ENCODE data around the gene SHISA5. TPM values are rescaled to one million over a fixed set of nuclear protein-coding genes. Genes with fewer than 3 reads are reported as not detected.
"Not testable (repeated sequence)": the region's sequence is repeated elsewhere in the genome, so short reads cannot be mapped to it uniquely, and the experiment has no call there.

Gene SHISA5
- total RNA-seq, 1 donor from 2014 or later = 84.9 TPM

DNA sequence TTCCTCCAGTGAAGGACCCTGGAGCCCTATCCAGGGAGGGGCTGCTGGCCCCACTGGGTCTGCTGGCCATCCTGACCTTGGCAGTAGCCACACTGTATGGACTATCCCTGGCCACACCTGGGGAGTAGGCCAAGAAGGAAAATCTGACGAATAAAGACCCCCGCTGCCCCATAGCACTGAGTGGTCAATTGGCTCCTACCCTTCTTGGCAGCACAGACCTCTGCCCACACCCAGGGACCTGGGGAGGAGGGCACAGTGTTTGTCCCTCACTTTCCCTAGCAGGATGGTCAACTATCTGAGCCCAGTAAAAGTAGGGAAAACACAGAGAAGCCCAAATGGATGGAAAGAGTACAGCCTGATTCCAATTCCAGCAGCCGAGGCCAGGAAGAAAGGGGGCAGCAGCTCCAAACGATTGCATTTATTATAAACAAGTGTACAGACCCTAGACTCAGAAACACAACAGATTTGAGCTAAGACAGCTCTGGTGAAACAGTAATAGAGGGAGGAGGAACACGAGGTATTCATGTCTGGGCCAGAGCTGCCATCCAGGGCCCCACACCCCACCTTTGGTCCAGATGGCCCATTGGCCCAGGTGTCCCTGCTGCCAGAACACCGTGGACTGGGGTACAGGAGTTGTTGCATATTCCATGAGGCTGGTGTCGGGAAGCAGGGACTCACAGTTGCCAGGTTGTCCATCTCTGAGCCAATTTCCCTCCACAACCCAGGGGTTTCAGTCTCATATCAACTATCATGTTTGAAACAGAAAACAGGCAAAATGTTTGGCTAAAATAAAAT is 36.3 kb downstream of the SHISA5 start:
- intact Hi-C loops (cut with micrococcal nuclease) = loop anchor here (10.0 kb wide), 1 partner anchor 383 kb away; no protein-coding TSS in a partner anchor
- peak overlapping the region; percentile 93 for H3K27ac Mint-ChIP-seq
- peak; percentile 59 for DNase-seq
- peaks cover 44% of the 10 kb centered on the region for H3K36me3 Mint-ChIP-seq (ENCODE audit: low read depth)
- H3K9me3 Mint-ChIP-seq = no peaks in the 10 kb centered on the region
- peak overlapping the region; percentile 96 for H3K4me3 Mint-ChIP-seq
- H3K4me1 Mint-ChIP-seq = peaks cover 43% of the 10 kb centered on the region
- no peaks in the 10 kb centered on the region for H3K27me3 Mint-ChIP-seq

DNA sequence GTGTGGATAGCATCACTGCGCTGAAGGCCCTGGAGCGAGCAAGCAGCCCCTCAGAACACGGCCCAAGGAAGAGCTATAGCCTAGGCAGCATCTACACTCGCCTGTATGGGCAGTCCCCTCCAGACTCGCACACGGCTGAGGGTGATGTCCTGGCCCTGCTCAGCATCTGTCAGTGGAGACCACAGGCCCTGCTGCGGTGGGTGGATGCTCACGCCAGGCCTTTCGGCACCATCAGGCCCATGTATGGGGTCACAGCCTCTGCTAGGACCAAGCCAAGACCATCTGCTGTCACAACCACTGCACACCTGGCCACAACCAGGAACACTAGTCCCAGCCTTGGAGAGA is 36.9 kb downstream of the SHISA5 start:
- Mint-ChIP-seq H3K36me3 (ENCODE audit: low read depth) (peaks cover 44% of the 10 kb centered on the region), H3K4me3 (peak overlapping the region; percentile 96), H3K4me1 (peaks cover 43% of the 10 kb centered on the region), H3K27ac (peak overlapping the region; percentile 93), H3K27me3 (no peaks in the 10 kb centered on the region), H3K9me3 (no peaks in the 10 kb centered on the region)
- intact Hi-C loops (cut with micrococcal nuclease) = loop anchor here (10.0 kb wide), 1 partner anchor 382 kb away; no protein-coding TSS in a partner anchor
- no peak for DNase-seq

DNA sequence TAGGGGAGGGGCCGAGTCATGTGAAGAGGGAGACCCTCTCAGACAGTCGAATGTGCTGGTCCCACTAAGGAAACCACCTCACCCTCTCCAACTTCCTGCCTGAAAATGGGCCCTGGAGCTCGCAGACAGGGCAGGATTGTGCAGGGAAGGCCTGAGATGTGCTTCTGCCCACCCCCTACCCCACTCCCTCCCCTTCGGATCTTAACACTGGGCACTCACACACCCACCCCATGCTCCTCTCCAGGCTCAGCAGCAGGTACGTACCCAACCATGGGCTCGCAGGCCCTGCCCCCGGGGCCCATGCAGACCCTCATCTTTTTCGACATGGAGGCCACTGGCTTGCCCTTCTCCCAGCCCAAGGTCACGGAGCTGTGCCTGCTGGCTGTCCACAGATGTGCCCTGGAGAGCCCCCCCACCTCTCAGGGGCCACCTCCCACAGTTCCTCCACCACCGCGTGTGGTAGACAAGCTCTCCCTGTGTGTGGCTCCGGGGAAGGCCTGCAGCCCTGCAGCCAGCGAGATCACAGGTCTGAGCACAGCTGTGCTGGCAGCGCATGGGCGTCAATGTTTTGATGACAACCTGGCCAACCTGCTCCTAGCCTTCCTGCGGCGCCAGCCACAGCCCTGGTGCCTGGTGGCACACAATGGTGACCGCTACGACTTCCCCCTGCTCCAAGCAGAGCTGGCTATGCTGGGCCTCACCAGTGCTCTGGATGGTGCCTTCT is 37.4 kb downstream of the SHISA5 start:
- DNase-seq = peak; percentile 79
- Mint-ChIP-seq H3K9me3 (no peaks in the 10 kb centered on the region), H3K4me3 (peak overlapping the region; percentile 96), H3K27ac (peak overlapping the region; percentile 93), H3K4me1 (peaks cover 43% of the 10 kb centered on the region), H3K36me3 (ENCODE audit: low read depth) (peaks cover 44% of the 10 kb centered on the region), H3K27me3 (no peaks in the 10 kb centered on the region)
- intact Hi-C loops (cut with micrococcal nuclease) = loop anchor here (1.0 to 10.0 kb wide), 3 partner anchors 41 to 382 kb away; no protein-coding TSS in a partner anchor

DNA sequence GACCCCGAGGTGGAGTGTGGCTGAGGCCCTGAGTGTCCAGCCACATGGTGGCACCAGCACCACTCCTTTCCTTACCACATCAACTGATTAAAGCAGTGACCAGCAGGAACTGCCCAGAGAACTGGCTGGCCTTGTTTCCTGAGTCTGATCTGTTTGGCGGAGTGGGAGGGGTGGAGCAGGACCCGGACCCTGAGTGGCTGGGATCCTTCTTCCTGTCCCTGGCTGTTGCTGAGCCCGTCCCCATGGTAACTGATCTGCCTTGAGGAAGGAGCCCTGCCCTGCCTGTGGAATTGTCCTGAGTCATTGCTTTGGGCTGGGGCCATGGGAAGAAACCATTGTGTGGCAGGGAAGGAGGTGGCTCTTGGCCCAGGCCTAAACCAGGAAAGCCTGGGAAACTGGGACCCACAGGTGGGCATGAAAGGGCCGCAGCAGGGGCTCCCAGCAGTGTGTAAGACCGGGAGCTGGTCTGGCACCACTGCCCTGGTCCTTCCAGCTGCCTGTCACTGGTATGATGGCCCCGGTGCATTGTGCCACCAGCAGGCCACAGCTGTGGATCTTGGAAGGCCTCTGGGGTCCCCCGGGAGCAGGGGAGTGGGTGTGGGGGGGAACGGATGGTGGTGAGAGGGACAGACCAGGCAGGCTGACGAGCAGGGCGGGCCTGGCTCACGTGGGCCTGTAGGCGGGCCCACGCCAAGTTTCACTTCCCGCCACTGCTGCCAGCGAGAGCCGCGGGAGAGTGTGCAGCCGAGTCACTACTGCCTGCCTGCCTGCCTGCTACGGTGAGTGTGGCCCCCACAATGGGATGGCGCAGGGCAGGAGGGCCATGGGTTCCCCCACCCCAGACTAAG is 38.2 kb downstream of the SHISA5 start:
- Mint-ChIP-seq H3K4me3 (peak overlapping the region; percentile 96), H3K9me3 (no peaks in the 10 kb centered on the region), H3K27ac (peak overlapping the region; percentile 93), H3K27me3 (no peaks in the 10 kb centered on the region), H3K4me1 (peaks cover 46% of the 10 kb centered on the region), H3K36me3 (ENCODE audit: low read depth) (peaks cover 50% of the 10 kb centered on the region)
- peak; percentile 95 for DNase-seq
- intact Hi-C loops (cut with micrococcal nuclease) = loop anchor here (1.0 to 10.0 kb wide), 4 partner anchors 8 to 381 kb away; no protein-coding TSS in a partner anchor

DNA sequence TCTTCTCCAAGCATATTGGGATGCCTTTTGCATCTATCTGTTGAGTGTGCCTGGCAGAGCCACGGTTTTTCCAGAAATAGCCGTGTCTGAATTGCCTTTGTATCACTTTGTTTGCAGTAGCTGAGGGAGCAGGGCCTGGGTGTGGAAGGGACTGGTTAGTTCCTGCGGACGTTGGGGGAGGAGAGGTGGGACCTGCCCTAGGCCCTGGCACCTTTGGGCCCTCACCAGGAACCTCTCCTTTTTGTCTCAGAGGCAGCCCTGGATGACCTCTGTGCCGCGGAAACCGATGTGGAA is 38.8 kb downstream of the SHISA5 start:
- H3K4me1 Mint-ChIP-seq = peaks cover 45% of the 10 kb centered on the region
- intact Hi-C loops (cut with micrococcal nuclease) = loop anchor here (1.0 to 10.0 kb wide), 2 partner anchors 8 to 380 kb away; no protein-coding TSS in a partner anchor

DNA sequence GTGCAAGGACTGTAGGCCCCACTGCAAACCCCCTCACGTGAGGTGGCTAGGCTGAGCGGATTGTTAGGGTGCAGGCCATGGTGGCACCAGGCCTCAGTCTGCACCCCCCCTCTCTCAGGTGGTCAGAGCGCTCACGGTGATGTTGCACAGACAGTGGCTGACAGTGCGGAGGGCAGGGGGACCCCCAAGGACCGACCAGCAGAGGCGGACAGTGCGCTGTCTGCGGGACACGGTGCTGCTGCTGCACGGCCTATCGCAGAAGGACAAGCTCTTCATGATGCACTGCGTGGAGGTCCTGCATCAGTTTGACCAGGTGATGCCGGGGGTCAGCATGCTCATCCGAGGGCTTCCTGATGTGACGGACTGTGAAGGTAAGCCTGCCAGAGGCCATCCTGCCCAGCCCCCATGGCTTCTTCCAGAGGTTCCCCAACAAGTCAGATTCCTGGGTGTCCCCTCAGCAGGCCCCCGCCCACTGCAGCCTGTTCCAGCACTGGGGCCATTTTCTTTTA is 39.2 kb downstream of the SHISA5 start:
- DNase-seq = no peak
- no peaks in the 10 kb centered on the region for H3K9me3 Mint-ChIP-seq
- H3K27me3 Mint-ChIP-seq = no peaks in the 10 kb centered on the region
- H3K36me3 Mint-ChIP-seq (ENCODE audit: low read depth) = peaks cover 54% of the 10 kb centered on the region
- peaks cover 41% of the 10 kb centered on the region for H3K4me1 Mint-ChIP-seq
- H3K4me3 Mint-ChIP-seq = no peak overlapping the region
- intact Hi-C loops (cut with micrococcal nuclease) = loop anchor here (1.0 to 10.0 kb wide), 2 partner anchors 9 to 380 kb away; no protein-coding TSS in a partner anchor
- peak overlapping the region; percentile 13 for H3K27ac Mint-ChIP-seq

More for the DNA sequence above, 38.8 kb downstream of the SHISA5 start:
- no peak for DNase-seq
- no peaks in the 10 kb centered on the region for H3K27me3 Mint-ChIP-seq
- H3K36me3 Mint-ChIP-seq (ENCODE audit: low read depth) = peaks cover 54% of the 10 kb centered on the region
- peak overlapping the region; percentile 96 for H3K4me3 Mint-ChIP-seq
- peak overlapping the region; percentile 93 for H3K27ac Mint-ChIP-seq
- no peaks in the 10 kb centered on the region for H3K9me3 Mint-ChIP-seq

DNA sequence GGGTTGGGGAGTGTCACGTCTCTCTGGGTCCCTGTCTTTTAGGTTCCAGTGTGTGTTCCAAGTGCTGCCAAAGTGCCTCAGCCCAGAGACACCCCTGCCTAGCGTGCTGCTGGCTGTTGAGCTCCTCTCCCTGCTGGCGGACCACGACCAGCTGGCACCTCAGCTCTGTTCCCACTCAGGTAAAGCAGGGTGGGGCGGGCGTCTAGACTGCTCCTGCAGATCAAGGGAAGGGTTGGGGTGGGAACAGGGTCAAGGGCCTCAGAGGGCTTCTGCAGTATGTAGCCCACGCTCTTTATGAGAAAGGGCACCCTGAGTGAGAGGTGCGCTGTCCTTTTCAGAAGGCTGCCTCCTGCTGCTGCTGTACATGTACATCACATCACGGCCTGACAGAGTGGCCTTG is 40.3 kb downstream of the SHISA5 start:
- Mint-ChIP-seq H3K27me3 (no peaks in the 10 kb centered on the region), H3K4me3 (no peak overlapping the region), H3K27ac (no peak overlapping the region), H3K4me1 (peaks cover 31% of the 10 kb centered on the region), H3K9me3 (no peaks in the 10 kb centered on the region), H3K36me3 (ENCODE audit: low read depth) (peaks cover 51% of the 10 kb centered on the region)
- no peak for DNase-seq
- intact Hi-C loops (cut with micrococcal nuclease) = loop anchor here (10.0 kb wide), 1 partner anchor 379 kb away; no protein-coding TSS in a partner anchor

DNA sequence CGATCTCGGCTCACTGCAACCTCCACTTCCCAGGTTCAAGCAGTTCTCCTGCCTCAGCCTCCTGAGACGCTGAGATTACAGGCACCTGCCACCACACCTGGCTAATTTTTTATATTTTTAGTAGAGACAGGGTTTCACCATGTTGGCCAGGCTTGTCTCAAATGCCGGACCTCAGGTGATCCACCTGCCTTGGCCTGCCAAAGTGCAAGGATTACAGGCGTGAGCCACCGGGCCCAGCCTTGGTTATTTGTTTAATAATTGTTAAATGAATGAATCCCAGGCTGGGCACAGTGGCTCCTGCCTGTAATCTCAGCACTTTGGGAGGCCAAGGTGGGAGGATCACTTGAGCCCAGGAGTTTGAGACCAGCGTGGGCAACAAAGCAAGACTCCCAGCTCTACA is 42.2 kb downstream of the SHISA5 start:
- not testable (repeated sequence) for DNase-seq, H3K27me3 Mint-ChIP-seq, H3K9me3 Mint-ChIP-seq, H3K4me3 Mint-ChIP-seq, H3K27ac Mint-ChIP-seq
- intact Hi-C loops (cut with micrococcal nuclease) = loop anchor here (10.0 kb wide), 1 partner anchor 377 kb away; no protein-coding TSS in a partner anchor
- peaks cover 15% of the 10 kb centered on the region for H3K4me1 Mint-ChIP-seq
- H3K36me3 Mint-ChIP-seq (ENCODE audit: low read depth) = peaks cover 40% of the 10 kb centered on the region

DNA sequence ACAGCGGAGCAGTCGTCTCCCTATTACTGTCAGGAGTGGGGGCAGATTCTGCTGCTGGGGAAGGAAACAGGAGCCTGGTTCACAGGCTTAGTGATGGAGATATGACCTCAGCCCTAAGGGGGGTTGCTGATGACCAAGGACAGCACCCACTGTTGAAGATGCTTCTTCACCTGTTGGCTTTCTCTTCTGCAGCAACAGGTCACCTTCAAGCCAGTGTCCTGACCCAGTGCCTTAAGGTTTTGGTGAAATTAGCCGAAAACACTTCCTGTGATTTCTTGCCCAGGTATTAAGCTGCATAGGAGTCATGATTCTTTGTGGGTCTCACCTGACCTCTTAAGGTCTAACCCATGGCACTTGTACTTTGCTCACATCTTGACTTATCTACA is 43.5 kb downstream of the SHISA5 start:
- H3K4me1 Mint-ChIP-seq = peaks cover 9% of the 10 kb centered on the region
- intact Hi-C loops (cut with micrococcal nuclease) = loop anchor here (10.0 kb wide), 1 partner anchor 376 kb away; no protein-coding TSS in a partner anchor
- no peak for DNase-seq
- H3K4me3 Mint-ChIP-seq = no peak overlapping the region
- peaks cover 31% of the 10 kb centered on the region for H3K36me3 Mint-ChIP-seq (ENCODE audit: low read depth)
- no peak overlapping the region for H3K27ac Mint-ChIP-seq
- no peaks in the 10 kb centered on the region for H3K9me3 Mint-ChIP-seq
- no peaks in the 10 kb centered on the region for H3K27me3 Mint-ChIP-seq

DNA sequence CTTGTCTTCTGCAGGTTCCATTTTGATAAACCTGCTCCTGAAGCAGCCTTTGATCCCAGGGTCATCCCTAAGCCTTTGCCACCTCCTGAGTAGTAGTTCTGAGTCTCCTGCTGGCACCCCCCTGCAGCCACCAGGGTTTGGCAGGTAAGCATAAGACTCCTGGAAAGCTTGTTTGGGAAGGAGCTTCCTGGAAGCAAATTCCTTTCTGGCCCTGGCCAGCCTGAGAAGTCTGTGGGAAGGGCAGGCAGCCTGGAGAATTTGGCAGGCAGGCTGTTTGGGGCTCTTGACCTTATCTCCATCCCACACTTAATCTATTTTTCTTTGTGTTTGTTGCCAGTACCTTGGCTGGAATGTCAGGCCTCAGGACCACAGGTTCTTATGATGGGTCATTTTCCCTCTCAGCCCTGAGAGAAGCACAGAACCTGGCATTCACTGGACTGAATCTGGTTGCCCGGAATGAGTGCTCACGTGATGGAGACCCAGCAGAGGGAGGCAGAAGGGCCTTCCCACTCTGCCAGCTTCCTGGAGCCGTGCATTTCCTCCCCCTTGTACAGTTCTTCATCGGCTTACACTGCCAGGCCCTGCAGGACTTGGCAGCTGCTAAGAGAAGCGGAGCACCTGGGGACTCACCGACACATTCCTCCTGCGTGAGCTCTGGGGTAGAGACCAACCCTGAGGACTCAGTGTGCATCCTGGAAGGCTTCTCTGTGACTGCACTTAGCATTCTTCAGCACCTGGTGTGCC is 44.0 kb downstream of the SHISA5 start:
- no peak for DNase-seq
- Mint-ChIP-seq H3K36me3 (ENCODE audit: low read depth) (peaks cover 31% of the 10 kb centered on the region), H3K9me3 (no peaks in the 10 kb centered on the region), H3K27me3 (no peaks in the 10 kb centered on the region), H3K4me1 (peaks cover 5% of the 10 kb centered on the region), H3K4me3 (no peak overlapping the region), H3K27ac (no peak overlapping the region)
- intact Hi-C loops (cut with micrococcal nuclease) = loop anchor here (10.0 kb wide), 1 partner anchor 375 kb away; no protein-coding TSS in a partner anchor

DNA sequence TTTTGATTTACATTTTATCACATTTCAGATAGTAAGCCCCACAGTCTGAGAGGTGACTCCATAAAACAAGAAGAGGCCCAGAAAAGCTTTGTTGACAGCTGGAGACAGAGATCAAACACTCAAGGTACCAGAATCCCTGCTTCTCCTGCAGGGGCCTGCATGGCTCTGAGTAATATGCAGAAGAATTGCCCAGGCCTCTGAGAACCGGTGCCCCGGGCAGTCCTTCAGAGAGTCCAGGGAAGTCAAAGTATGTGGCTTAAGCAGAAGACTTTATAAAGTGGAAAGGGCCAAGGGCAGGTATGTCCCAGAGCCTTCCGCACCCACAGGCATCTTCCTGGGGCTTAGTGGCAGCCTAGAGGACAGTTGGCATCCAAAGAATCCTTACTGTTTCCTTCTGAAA is 44.6 kb downstream of the SHISA5 start:
- intact Hi-C loops (cut with micrococcal nuclease) = no loop called here

DNA sequence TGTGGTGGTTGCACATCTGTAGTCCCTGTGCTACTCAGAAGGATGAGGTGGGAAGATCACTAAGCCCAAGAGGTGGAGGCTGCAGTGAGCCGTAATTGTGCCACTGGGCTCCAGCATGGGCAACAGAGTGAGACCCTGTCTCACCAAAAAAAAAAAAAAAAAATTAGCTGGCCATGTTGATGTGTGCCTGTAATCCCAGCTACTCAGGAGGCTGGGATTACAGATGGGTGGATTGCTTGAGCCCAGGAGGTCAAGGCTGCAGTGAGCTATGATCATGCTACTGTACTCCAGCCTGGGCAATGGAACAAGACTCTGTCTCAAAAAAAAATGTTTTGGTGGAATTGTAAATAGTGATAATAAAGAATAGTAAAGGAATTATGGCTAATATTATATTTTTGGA is 47.5 kb downstream of the SHISA5 start:
- Mint-ChIP-seq H3K27me3 (no peaks in the 10 kb centered on the region), H3K36me3 (ENCODE audit: low read depth) (peaks cover 51% of the 10 kb centered on the region), H3K4me3 (no peak overlapping the region), H3K9me3 (no peaks in the 10 kb centered on the region), H3K4me1 (peaks cover 8% of the 10 kb centered on the region), H3K27ac (no peak overlapping the region)
- intact Hi-C loops (cut with micrococcal nuclease) = no loop called here
- DNase-seq = no peak

More for the DNA sequence above, 44.6 kb downstream of the SHISA5 start:
- no peak overlapping the region for H3K27ac Mint-ChIP-seq
- peaks cover 5% of the 10 kb centered on the region for H3K4me1 Mint-ChIP-seq
- H3K27me3 Mint-ChIP-seq = no peaks in the 10 kb centered on the region
- no peak overlapping the region for H3K4me3 Mint-ChIP-seq
- DNase-seq = no peak
- no peaks in the 10 kb centered on the region for H3K9me3 Mint-ChIP-seq
- H3K36me3 Mint-ChIP-seq (ENCODE audit: low read depth) = peaks cover 36% of the 10 kb centered on the region

DNA sequence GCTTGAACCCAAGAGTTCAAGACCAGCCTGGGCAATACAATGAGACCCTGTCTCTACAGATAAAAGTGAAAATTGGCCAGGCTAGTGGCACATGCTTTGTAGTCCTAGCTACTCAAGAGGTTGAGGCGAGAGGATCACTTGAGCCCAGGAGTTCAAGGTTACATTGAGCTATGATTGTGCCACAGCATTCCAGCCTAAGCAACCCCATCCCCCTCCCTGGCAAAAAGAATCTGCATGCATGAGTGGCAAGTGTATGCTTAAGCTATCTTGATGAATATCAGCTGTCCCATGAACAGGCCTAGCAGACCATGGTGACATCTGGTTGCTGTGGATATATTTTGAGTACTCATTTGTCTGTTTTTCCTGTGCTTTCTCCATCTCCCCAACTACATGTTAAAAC is 52.7 kb downstream of the SHISA5 start:
- intact Hi-C loops (cut with micrococcal nuclease) = no loop called here
- peaks cover 17% of the 10 kb centered on the region for H3K4me1 Mint-ChIP-seq
- H3K27me3 Mint-ChIP-seq = no peaks in the 10 kb centered on the region
- H3K36me3 Mint-ChIP-seq (ENCODE audit: low read depth) = peaks cover 35% of the 10 kb centered on the region
- no peak overlapping the region for H3K4me3 Mint-ChIP-seq
- no peak for DNase-seq
- H3K9me3 Mint-ChIP-seq = no peaks in the 10 kb centered on the region
- H3K27ac Mint-ChIP-seq = no peak overlapping the region
